ENCODE measurements around the gene TENM3. TPM values are rescaled to one million over a fixed set of nuclear protein-coding genes. Genes with fewer than 3 reads are reported as not detected.

The TENM3 gene
- total and polyA plus RNA-seq, 5 experiments from 2014 or later: not detected

DNA sequence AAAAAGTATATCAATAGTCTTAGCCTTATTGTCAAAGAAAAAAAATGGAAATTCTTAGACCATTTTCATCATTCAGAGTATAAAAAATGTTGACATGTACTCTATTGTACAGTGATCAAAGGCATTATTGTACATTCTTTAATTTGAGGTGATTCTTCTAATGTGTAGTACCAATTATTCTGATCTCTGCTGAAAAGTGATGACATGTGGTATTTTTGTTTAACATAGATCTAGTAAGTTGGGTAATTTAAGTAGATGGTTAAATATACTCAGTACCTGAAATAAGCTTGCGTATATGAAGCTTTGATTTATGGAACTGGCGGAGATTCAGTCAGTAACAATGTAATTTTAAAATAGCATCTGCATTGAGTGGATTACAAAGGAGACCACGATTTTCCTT lies 5.1 kb downstream of the TENM3 start:
- no peak for DNase-seq
- Mint-ChIP-seq H3K36me3 (no peaks in the 10 kb centered on the region), H3K4me1 (peaks cover 0 to 2% (median 0%) of the 10 kb centered on the region in 4 donors), H3K27ac (no peak overlapping the region), H3K9me3 (peaks cover 0 to 21% (median 1%) of the 10 kb centered on the region in 9 donors), H3K27me3 (peaks cover 0 to 26% (median 4%) of the 10 kb centered on the region in 5 donors), H3K4me3 (no peak overlapping the region)
- no peak for ATAC-seq
- POLR2A ChIA-PET: no interaction called here

DNA sequence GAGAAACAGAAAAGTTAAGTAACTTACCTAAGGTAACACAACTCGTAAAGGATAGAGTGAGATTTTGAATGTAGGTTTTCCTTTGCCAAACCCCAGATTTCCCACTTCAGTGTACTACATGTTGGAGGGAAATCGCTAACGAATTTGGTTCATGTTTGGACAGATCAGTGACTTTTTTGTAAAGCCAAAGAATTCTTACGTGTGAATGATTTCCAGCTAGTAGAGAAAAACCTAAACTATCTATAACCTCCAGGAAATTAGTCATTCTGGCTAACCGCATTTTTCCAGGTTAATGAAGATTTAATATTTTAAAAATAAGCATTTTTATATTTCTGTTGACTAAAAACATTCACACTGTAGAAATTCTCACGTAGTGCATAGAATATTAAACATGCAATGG lies 7.2 kb downstream of the TENM3 start:
- POLR2A ChIA-PET: no interaction called here
- H3K27me3 Mint-ChIP-seq: peaks cover 0 to 16% (median 4%) of the 10 kb centered on the region in 5 donors
- H3K27ac Mint-ChIP-seq: no peak overlapping the region
- H3K9me3 Mint-ChIP-seq: peaks cover 0 to 16% (median 0%) of the 10 kb centered on the region in 9 donors
- ATAC-seq (no peak), DNase-seq (no peak)
- peaks cover 0 to 2% (median 0%) of the 10 kb centered on the region in 4 donors for H3K4me1 Mint-ChIP-seq
- no peaks in the 10 kb centered on the region for H3K36me3 Mint-ChIP-seq
- H3K4me3 Mint-ChIP-seq: no peak overlapping the region

DNA sequence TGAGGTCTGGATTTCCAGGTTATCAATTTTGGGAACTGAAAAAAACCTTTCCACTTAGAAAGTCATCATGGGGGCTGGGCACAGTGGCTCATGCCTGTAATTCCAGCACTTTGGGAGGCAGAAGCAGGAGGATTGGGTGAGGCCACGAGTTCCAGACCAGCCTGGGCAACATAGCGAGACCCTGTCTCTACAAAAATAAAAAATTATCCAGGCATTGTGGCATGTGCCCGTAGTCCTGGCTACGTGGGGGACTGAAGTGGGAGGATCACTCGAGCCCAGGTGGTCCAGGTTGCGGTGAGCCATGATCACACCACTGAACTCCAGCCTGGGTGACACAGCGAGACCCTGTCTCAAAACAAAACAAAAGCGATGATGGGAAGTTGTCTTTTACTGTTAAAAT lies 7.9 kb downstream of the TENM3 start:
- Mint-ChIP-seq H3K36me3 (no peaks in the 10 kb centered on the region), H3K4me1 (peaks cover 0 to 2% (median 0%) of the 10 kb centered on the region in 4 donors), H3K4me3 (no peak overlapping the region), H3K9me3 (peaks cover 0 to 13% (median 0%) of the 10 kb centered on the region in 9 donors), H3K27me3 (peaks cover 0 to 13% (median 4%) of the 10 kb centered on the region in 5 donors), H3K27ac (no peak overlapping the region)
- DNase-seq (no peak), ATAC-seq (no peak)
- POLR2A ChIA-PET: no interaction called here

DNA sequence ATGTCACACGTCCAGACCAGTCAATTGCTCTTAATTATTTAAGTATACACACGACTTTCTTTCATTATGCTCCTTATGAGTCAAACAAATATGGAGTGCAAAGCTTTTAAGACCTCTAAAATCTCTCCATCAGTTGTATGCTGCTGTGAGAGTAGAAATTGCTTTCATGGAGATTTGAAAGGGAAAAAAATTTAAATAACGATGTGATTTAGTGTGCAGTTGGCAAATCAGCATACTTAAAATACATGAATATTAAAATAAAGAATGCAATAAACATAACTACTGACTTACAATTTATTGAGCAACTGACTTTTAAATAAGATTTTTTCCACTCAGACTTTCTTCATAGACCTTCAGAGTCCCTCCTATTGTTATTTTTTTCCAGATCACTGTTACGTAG lies 9.0 kb downstream of the TENM3 start:
- no peak for DNase-seq
- Mint-ChIP-seq H3K4me3 (no peak overlapping the region), H3K27ac (no peak overlapping the region), H3K9me3 (peaks cover 0 to 2% (median 0%) of the 10 kb centered on the region in 9 donors), H3K36me3 (no peaks in the 10 kb centered on the region), H3K27me3 (peaks cover 0 to 6% (median 1%) of the 10 kb centered on the region in 5 donors), H3K4me1 (no peaks in the 10 kb centered on the region)
- no peak for ATAC-seq
- POLR2A ChIA-PET: no interaction called here

DNA sequence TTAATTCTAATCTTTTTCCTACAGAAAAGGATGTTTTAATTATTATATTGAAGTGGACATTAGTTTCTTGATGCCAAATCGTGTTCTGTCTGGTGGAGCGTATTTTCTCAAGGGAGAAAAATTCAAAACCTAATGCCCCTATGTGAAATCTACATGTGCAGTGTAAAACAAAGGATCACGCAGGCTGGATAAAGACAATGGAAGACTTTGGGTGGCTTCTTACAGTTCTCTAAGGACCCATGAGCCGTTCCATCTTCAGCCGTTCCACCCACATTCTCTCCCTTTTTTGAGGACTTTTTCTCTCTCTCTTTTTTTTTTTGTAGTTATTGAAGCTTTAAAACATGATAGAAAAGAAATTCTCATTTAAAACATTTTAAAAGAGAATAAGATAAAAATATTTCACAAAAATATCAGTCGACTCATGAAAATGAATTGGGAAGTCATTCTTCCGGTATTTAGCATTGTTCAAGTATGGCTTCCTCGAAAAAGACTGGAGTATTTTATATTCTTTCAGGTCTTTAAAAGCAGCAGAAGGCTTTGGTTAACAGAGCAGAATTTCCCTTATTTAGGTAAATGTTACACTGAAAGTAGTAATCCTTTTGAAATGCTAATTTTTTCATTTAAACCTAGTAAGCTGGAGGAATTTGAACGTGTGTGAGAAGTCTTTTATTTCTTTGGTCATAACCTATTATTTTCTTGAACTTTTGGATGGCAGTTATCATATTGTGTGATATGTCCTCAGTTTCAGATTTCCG lies 11.0 kb downstream of the TENM3 start:
- POLR2A ChIA-PET: no interaction called here
- ATAC-seq: no peak
- Mint-ChIP-seq H3K27ac (no peak overlapping the region), H3K9me3 (peaks cover 0 to 3% (median 0%) of the 10 kb centered on the region in 9 donors), H3K27me3 (peaks cover 0 to 8% (median 1%) of the 10 kb centered on the region in 5 donors), H3K4me1 (no peaks in the 10 kb centered on the region), H3K36me3 (no peaks in the 10 kb centered on the region), H3K4me3 (no peak overlapping the region)
- DNase-seq: no peak

DNA sequence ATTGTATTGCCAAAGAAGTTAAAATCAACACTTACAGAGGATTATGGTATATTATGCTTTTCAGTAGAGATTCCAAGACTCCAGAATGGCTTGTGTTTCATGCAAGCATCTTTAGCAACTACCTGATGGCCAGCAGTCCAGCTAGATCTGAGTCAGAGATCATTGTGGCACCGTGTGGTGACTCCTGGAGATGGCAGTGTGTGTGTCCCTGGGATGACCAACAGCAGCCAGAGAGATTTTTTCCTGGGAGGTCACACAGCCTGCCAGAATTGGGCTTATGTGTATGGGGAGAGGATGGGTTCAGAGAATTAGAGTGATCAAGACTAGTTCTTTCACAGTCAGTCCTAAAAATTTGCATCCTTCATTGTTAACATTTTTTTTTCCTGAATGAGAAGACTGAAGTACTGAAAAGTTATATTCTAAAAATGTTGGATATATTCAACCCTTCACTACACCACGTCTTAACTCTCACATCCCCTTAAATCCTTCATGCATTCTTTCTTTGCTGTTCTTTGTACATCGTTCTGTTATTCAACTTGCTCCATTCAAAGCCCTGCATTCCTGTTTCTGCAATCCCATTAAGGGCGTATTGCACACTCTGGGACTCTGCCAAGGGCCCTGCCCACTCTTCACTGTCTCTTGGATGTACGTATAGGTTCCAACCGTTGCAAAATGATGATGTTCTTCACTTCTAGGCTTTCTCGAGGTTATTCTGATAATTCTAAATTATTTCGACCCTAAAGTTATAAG lies 12.4 kb downstream of the TENM3 start:
- H3K4me1 Mint-ChIP-seq: no peaks in the 10 kb centered on the region

DNA sequence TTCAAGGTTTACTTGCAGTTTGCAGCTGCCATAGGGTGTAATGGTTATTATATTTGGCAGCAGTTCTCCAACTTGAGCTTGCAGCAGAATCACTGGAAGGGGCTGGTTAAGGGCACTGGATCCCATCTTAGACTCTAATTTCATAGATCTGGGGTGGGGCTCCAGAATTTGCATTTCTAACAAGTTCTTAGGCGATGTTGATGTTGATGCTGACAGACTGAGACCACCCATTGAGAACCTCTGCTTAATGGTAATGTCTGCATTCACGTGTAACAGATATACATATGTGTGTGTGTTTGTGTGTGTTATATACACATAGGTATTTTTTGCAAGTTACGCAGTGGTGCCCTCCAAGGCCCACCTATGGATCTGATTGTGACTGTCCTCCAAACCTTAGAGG lies 13.8 kb downstream of the TENM3 start:
- POLR2A ChIA-PET: no interaction called here
- no peak overlapping the region for H3K27ac Mint-ChIP-seq
- no peaks in the 10 kb centered on the region for H3K36me3 Mint-ChIP-seq
- H3K4me1 Mint-ChIP-seq: no peaks in the 10 kb centered on the region
- H3K27me3 Mint-ChIP-seq: peaks cover 0 to 15% (median 0%) of the 10 kb centered on the region in 5 donors
- H3K4me3 Mint-ChIP-seq: no peak overlapping the region
- ATAC-seq (no peak), DNase-seq (no peak)
- H3K9me3 Mint-ChIP-seq: peaks cover 0 to 6% (median 0%) of the 10 kb centered on the region in 9 donors

More for the DNA sequence above, 12.4 kb downstream of the TENM3 start:
- DNase-seq (no peak), ATAC-seq (no peak)
- no peak overlapping the region for H3K27ac Mint-ChIP-seq
- peaks cover 0 to 12% (median 0%) of the 10 kb centered on the region in 5 donors for H3K27me3 Mint-ChIP-seq
- H3K36me3 Mint-ChIP-seq: no peaks in the 10 kb centered on the region
- POLR2A ChIA-PET: no interaction called here
- peaks cover 0 to 6% (median 0%) of the 10 kb centered on the region in 9 donors for H3K9me3 Mint-ChIP-seq
- H3K4me3 Mint-ChIP-seq: no peak overlapping the region

DNA sequence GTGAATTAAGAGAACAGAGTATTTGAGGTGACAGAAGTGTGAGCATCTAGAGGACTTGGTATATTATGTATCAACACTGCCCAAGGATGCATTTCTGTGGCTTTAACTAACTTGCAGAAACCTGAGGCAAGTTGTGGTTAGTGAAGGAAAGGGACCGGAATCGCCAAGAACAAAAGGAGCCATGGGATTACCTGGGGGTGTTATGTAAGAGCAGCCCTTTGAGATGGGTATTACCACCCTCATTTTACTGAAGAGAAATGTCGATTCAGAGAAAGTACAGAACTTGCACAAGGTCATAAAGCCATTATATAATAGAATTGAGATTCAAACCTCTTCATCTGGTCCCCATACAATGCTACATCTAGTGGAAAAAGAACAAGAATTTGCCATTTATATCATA lies 14.3 kb downstream of the TENM3 start:
- POLR2A ChIA-PET: no interaction called here
- Mint-ChIP-seq H3K4me1 (no peaks in the 10 kb centered on the region), H3K27me3 (peaks cover 0 to 15% (median 0%) of the 10 kb centered on the region in 5 donors), H3K4me3 (no peak overlapping the region), H3K27ac (no peak overlapping the region), H3K9me3 (peaks cover 0 to 6% (median 0%) of the 10 kb centered on the region in 9 donors), H3K36me3 (no peaks in the 10 kb centered on the region)
- ATAC-seq (no peak), DNase-seq (no peak)

DNA sequence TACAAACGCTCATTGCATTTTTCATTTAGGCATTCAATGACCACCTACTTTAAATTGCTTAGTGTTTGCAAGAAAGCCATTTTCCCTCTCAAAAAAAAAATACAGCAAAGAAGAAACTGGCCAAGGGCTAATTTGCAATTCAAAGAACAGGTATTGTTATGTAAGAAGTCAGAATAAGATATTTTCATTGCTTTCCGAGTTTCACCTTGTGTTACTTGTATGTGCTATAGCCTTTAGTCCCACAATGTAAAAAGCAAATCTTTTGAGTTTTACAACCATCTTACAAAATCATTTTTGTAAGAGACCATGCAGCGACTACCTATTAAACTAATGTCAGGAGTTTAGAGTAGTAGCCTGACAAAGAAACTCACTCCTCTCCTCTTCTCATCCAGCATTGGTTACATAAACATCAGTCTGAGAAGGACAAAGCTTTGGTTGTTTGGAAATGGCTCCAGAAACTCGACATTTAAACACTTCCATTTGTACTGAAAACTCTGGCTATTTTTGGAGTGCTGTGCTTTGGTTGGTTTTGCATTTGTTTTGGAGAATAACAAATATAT lies 15.3 kb downstream of the TENM3 start:
- POLR2A ChIA-PET: no interaction called here
- no peak for ATAC-seq
- Mint-ChIP-seq H3K9me3 (peaks cover 0 to 6% (median 0%) of the 10 kb centered on the region in 9 donors), H3K27me3 (peaks cover 0 to 15% (median 0%) of the 10 kb centered on the region in 5 donors), H3K27ac (no peak overlapping the region), H3K4me1 (no peaks in the 10 kb centered on the region), H3K36me3 (no peaks in the 10 kb centered on the region), H3K4me3 (no peak overlapping the region)
- no peak for DNase-seq

DNA sequence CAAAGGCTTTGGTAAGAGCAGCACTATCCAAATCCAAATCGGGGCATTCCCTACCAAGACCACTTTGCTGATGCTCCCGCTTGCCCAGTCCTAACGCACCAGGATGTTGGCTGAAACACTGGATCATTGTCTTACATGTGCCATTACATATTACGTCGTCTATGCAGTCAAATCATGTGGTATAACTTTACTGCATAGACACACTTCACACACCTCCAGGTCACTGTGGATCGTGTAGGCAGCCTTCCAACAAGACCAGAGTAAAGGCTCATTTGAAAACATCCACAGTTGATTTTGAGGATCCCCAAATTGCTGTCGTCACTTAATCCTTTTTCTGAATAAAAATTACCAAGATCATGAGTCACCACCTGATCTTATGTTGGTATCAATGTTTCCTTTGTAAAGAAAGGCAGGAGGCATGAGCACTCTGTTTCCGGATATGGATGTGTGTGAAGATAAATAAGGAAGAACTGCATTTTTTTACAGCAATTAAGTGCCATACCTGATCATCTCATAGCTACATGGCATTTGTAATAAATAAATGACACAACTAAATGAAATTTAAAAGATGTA lies 18.5 kb downstream of the TENM3 start:
- no peak overlapping the region for H3K4me3 Mint-ChIP-seq
- no peaks in the 10 kb centered on the region for H3K4me1 Mint-ChIP-seq
- ATAC-seq (no peak), DNase-seq (no peak)
- POLR2A ChIA-PET: no interaction called here
- no peak overlapping the region for H3K27ac Mint-ChIP-seq
- H3K36me3 Mint-ChIP-seq: no peaks in the 10 kb centered on the region
- peaks cover 0 to 6% (median 0%) of the 10 kb centered on the region in 9 donors for H3K9me3 Mint-ChIP-seq
- peaks cover 0 to 11% (median 0%) of the 10 kb centered on the region in 5 donors for H3K27me3 Mint-ChIP-seq

DNA sequence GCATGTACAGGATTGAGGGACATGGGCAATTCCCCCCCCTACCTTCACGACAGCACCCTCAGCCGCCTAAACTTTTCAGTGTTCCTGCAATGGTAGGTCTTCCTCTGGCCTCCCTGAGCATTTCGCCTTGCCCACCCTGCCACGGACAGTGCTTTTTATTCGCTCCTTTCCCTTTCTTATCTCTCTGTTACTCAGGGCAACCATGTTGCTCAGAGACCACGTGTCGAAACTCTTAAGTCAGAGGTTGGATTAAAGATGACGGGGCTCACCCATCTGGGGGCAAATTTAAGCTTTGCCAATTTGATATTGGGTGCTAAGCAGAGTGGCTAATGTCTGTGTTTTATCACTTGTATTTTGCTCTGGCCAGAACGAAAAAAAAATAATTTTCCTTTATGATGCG lies 20.4 kb downstream of the TENM3 start:
- no peak overlapping the region for H3K27ac Mint-ChIP-seq
- POLR2A ChIA-PET: no interaction called here
- H3K36me3 Mint-ChIP-seq: no peaks in the 10 kb centered on the region
- peaks cover 0 to 7% (median 0%) of the 10 kb centered on the region in 5 donors for H3K27me3 Mint-ChIP-seq
- H3K9me3 Mint-ChIP-seq: peaks cover 0 to 7% (median 0%) of the 10 kb centered on the region in 9 donors
- DNase-seq (no peak), ATAC-seq (no peak)
- H3K4me1 Mint-ChIP-seq: no peaks in the 10 kb centered on the region
- no peak overlapping the region for H3K4me3 Mint-ChIP-seq

DNA sequence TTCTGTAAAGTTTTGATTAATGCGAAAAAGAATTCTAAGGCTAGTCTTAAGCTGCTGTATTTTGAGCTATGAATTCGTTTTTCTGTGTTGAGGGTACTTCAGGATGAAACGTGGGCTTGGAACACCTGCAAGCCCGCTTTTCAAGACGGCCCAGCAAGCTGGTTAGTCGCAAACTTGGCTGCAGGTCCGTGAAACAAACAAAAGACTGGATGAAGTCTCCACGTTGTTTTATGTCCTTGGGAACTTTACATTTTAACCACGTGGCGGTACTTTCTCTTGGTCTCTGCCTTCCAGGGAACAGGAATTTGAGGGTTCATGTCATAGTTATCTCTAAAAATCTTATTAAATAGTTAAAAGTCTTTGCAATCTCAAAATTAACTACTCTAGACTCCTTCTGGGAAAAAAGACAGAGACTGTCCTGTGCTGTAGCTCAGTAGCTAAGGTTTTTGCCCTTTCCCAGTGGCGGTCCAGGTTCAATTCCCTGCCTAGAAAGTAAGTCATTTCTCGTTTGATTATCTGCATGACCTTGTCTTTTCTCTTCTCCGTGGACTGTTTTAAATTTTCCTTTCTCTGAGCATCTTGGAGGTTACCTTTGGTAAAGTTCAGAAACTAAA lies 21.0 kb downstream of the TENM3 start:
- POLR2A ChIA-PET: no interaction called here
- H3K36me3 Mint-ChIP-seq: no peaks in the 10 kb centered on the region
- H3K4me3 Mint-ChIP-seq: no peak overlapping the region
- ATAC-seq (no peak), DNase-seq (no peak)
- H3K9me3 Mint-ChIP-seq: peaks cover 0 to 7% (median 0%) of the 10 kb centered on the region in 9 donors
- no peak overlapping the region for H3K27ac Mint-ChIP-seq
- H3K4me1 Mint-ChIP-seq: no peaks in the 10 kb centered on the region
- H3K27me3 Mint-ChIP-seq: peaks cover 0 to 7% (median 0%) of the 10 kb centered on the region in 5 donors

All from naive thymus-derived CD8-positive, alpha-beta T cell (primary cell).